Dermis microvascular lymphatic vessel endothelial cell (primary cell): ENCODE data around the gene FGFR2. TPM values are rescaled to one million over a fixed set of nuclear protein-coding genes. Genes with fewer than 3 reads are reported as not detected.

Source experiments
- DNase-seq, 2 donors: peaks; one replicate each; pipeline versions ENCODE4 v3.0.0 to v3.0.0-alpha.2; 2010; ENCODE audit warnings: low read depth in 2 of 2
- total RNA-seq: library from RNA; depleted of rRNA; stranded (reverse); fragments of >200 nt; gene quantifications from 2 replicates; pipeline ENCODE4 v1.2.1, GENCODE V29; 2014

Gene FGFR2
- total RNA-seq, 1 donor from 2014 or later, result 0.13 TPM

DNA sequence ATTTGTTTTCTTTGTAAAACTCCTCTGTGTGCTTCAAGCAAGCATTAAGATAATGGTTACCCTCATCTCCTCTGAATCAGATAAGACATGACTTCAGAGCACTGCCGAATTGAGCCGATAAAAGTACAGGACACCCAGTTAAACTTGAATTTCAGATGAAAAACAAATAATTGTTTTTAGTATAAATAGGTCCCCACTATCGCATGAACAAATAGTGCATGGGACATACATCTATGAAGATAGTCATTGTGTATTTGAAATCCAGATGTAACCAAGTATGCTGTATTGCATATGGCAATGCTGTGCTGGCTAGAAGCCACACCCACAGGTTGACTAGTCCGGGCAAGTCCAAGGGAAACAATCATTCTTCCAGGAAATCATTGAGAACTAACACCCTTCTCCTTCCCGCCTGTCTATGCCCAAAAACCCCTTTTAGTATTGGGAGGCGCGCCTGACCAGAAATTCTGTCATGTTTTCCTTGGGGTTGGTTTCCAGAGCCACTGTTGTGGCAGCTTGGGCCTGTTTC, 12.6 kb upstream of the FGFR2 start:
- DNase-seq, result no peak

GRCh38 chr10:121609426-121610380, 11.5 kb upstream of the FGFR2 start:
- DNase-seq, result no peak

- DNase-seq, result peak in 1 of 2 donors; percentile 10
Measured at GRCh38 chr10:121608469-121609190, 10.4 kb upstream of the FGFR2 start.

DNA sequence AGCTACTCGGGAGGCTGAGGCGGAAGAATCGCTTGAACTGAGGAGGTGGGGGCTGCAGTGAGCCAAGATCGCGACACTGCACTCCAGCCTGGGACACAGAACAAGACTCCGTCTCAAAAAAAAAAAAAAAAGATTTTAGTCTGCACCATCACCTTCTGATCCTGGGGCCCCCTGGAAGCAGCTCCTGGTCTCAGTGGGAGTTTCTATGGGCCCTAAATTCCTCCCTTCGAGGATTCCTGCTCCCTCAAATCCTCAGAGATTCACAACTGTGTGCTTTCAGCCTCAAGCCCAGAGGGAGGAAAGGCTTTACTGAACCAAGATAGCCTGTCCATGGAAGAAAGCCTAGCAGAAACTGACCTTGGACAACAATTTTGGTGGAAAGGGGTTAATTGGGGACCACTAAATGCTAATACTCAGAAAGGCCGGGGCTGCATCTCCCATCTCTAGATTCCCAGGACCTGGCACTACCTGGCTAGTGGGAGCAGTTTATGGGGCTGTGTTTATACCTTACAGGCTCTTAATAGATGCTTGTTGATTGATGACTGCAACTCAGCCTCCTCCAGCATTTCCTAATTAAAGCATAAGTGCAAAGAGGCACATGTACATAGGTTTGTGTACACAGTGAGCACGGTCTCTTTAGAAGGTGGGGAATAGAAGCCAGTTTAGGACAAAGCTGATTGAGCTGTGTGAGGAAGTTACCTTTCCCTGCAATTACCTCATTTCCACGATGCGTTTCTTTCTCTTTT, 9.2 kb upstream of the FGFR2 start:
- DNase-seq, result no peak

GRCh38 chr10:121605708-121606107, 7.5 kb upstream of the FGFR2 start:
- DNase-seq, result no peak

- no peak for DNase-seq
Measured at GRCh38 chr10:121601458-121601857, 3.2 kb upstream of the FGFR2 start.

GRCh38 chr10:121600611-121601010, 2.4 kb upstream of the FGFR2 start:
- no peak for DNase-seq

GRCh38 chr10:121599947-121600346, 1.7 kb upstream of the FGFR2 start:
- DNase-seq, result no peak

- DNase-seq, result no peak
Measured at GRCh38 chr10:121597504-121598262, 561 bp downstream of the FGFR2 start.

DNA sequence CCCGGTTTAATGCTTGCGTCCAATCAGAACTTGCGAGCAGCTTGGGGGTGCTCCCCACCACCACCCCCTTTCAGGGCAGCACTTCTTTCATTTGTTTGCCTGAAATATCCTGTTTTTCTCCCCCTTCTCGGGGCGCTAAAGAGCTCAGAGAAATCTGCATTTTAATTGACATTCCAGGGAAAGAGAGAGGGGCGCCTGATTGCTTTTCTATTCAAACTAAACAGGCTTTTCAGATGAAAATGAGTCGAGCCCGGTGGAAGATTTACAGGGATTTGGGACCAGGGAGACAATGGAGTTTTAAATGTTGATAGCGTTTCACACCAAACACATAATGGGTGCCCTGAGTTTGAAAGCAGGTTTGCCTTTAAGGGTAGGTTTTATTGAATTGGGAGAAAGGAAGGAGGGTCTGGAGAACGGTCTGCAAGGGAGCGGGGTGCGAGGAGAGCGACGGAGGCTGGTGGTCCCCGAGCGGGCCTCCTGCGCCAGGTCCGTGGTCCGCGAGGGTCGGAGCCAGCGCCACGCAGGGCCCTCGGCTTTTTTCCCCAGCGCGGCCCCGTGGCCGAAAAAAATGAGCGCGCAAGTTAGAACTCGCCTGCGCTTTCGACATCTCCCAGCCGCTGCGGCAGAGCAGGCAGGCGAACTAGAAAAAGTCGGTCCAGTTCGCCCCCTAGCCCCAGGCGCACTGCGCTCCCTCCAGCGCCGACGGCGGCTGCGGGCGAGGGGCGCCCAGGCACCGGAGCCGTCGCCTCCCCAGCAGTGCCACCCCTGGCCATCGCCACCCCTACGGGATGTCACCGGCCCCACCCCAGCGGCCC, 1.3 kb downstream of the FGFR2 start:
- DNase-seq, result no peak

- no peak for DNase-seq
Measured at GRCh38 chr10:121595806-121596688, 2.2 kb downstream of the FGFR2 start.

GRCh38 chr10:121595351-121595805, 2.9 kb downstream of the FGFR2 start:
- DNase-seq, result no peak

DNA sequence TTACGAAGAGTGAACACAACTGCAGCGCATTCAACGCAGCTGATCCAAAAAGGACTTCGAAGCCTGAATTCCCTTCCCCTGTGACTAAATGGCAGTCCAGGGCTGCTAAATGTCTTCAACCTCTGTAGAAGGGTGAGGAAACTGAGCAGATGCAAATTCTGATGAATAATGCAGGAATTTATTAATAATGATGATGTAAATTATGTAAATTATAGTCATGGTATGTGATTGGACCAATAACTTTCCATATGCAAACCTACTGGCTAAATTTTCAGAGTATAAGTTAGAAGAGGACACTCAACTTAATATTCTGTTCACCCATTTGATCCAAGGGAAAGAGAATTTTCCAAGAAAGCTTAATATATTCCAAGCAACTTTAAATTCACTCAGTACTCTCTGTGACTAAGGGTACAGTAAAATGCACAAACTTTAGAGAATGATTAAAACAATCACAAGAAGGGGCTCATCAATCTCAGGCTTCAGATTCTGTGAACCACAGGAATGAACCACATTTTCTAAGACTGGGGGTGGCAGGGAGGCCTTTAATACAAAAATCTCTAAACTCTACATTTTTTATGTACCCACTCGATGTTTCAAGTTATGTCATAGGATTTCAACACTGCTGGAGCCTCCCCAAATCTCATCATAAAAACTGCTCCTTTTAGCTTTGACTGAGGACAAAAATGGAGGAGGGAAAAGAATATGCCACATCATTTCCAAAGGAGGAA, 3.5 kb downstream of the FGFR2 start:
- no peak for DNase-seq

- DNase-seq, result no peak
Measured at GRCh38 chr10:121594076-121594475, 4.2 kb downstream of the FGFR2 start.

DNA sequence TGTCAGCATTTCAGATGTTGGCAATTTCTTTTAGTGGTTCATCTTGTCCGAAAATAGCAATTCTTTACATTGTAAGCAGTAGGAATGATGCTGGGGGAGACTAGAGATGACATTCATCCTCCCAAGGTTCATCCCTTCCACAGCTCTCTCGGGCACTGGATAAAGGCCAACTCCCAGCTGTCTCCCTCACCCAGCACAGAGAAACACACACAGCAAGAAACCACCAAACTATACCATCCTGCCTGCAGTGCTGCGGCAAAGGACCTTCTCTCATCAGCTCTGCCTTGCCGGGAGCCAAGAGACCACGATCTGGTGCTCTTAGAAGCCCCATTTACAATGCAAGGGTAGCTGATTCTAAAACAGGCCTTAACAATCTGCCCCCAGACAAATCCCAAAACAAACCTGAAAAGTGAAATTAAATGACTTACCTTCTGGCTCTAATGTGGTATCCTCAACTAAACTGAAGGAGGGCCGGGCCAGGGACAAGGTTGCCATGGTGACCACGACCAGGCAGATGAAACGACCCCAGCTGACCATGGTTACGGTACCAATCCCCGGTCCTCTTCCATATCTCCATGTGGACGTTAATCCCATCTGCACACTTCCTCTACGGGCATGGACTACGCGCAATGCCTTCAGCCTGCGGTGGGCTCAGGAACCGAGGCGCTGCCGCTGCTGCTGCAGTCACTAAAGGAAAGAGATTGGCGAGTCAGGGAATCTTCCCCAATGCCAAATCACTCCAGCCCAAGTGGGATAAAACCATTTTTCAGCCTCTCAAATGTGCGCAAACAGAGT, 4.8 kb downstream of the FGFR2 start:
- no peak for DNase-seq

DNA sequence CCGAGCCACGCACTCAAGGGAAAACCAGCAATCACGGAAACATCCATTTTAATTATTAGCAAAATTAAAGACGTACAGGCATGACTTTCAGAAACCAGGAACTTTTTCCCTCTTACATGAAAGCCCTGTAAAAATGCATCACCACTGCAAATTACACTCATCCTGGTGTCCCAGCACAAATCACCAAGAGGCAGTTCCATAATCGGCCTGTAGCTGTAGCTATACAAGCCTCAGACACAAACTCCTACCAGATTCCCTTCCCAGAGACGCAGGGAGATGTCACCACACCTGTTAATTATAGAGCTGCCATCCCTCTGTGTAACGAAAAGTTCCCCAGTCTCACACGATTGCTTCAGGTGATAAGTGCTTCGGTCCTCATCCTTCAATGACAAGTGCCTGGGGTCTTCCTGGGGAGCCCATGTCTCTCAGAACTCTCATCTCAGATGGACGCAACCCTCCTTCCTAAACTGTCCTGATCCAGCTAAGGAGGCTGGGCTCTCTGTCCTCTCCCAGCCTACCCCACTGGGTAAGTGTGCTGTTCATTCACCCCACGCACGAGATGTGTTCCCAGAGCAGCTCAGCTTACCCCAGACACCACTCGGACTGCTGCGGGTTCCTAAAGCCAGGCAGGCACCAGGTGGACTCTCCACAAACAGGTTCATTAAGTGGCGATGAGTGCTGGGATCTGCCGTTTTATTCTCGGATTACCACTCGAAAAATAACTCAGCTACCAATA, 5.9 kb downstream of the FGFR2 start:
- no peak for DNase-seq

DNA sequence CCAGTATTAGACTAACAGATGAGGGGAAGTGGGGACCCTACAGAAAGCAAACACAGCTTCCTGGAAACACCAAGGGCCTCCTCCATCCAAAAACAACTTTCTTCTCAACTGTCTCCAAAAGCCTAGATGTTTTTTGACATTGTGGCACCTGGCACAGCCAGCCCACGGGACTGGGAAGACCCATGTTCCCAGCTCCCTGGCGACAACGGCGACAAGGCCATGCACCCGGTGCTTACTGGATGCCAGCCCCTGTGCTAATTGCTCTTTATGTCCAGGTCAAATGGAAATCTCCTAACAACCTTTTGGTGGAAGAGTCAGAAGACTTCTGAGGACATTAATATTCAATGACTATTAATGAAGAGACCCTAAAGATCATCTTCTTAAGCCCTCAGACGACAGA, 7.1 kb downstream of the FGFR2 start:
- DNase-seq, result no peak
